Stimulated activated naive CD4-positive, alpha-beta T cell (primary cell): Measurements from ENCODE around the gene CRTAC1.

Source experiments
- DNase-seq, 6 experiments: peaks; one replicate each; lab custom pipeline; 2025; lab: John Stamatoyannopoulos, UW

CRTAC1 gene, protein sequence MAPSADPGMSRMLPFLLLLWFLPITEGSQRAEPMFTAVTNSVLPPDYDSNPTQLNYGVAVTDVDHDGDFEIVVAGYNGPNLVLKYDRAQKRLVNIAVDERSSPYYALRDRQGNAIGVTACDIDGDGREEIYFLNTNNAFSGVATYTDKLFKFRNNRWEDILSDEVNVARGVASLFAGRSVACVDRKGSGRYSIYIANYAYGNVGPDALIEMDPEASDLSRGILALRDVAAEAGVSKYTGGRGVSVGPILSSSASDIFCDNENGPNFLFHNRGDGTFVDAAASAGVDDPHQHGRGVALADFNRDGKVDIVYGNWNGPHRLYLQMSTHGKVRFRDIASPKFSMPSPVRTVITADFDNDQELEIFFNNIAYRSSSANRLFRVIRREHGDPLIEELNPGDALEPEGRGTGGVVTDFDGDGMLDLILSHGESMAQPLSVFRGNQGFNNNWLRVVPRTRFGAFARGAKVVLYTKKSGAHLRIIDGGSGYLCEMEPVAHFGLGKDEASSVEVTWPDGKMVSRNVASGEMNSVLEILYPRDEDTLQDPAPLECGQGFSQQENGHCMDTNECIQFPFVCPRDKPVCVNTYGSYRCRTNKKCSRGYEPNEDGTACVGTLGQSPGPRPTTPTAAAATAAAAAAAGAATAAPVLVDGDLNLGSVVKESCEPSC

DNA sequence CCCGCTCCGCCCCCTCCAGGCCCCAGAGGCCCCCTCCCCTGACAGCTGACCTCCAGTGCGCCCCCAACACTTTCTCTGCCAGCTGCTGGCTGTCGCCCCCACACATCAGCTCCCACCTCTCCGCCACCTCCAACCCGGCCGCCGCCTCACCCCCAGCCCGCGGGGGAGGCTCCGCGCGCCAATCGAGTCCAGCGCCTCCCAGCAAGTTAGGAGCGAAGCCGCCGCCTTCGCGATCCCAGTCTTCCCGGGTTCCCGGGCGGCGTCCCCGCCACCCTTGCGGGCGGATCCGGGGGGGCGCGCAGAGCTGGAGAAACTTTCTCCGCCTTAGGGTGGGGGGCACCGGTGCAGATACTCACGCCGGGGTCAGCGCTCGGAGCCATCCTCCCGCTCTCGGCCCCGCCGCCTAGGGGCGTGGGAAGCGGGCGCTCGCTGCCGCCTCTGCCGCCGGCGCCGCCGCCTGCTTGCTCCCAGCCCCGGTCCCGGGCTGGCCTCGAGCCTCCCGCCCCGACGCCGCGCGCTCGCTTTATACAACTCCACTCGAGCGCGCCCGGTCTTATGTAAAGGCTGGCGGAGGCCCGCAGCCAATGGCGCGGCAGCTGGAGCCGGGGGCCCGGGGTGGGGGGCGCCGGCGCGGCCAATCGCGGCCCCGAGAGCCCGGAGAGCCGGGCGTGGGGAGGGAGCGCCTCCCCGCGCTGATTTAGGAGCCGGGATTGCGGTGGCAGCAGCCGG, at the start of gene CRTAC1:
TSS of gene CRTAC1 (minus strand) at position 529 of the 729 bp plus-strand sequence. CDS start at position 380, 149 bp downstream.
- no peak for DNase-seq

DNA sequence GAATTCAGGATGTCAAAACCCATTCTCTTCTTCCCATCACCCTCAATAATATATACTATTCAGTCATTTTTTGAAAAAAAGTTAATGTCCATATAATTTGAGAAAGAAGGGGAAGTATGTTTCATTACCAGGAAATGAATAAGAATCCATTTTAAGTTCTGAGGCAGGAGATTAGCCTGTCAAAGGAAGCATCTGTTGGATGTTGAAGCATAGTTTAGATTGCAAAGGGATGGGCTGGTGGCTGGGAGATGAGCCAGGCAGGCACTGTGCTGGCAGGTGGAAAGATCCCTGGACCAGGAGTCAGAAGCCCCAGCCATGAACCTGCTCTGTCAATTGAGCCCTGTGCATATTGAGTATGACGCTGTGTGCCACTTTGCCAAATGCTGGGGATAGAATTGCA, 48.4 kb upstream of the CRTAC1 start:
- no peak for DNase-seq

DNA sequence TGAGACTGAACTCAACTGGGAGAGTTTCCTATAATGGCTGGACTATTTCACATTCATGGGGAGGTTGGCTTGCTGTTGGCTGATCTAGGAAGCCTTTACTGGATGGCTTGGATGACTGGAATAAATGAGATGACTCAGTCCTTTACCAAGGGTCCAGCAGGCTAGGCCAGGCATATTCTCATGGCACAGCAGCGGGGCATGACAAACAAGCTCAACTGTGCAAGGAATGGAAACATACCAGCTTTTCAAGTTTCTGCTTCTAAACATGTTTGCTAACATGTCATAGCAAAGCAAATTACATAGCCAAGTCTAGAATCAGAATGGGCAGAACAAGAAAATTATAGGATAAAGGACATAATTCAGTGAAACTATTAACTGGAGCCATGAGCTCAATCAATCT, 46.8 kb upstream of the CRTAC1 start:
- DNase-seq: no peak

DNA sequence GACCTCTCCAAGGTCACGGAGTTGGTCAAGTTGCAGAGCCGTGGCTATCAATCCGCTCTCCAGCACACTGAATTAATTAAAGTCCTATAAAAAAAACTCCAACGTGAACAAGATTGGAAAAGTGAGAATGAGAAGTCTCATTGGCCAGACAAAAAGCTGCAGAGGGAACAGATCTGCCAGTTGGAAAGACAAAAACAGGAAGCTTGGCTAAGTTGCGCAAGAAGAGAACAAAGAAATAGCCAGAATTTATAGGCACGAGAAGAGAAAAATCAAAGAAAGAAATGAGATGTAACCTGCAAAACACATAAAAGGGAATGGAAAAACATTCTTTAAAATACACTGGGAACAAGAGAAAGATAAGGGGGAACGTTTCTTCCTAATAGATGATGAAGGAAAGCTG, 45.7 kb upstream of the CRTAC1 start:
- DNase-seq: no peak

DNA sequence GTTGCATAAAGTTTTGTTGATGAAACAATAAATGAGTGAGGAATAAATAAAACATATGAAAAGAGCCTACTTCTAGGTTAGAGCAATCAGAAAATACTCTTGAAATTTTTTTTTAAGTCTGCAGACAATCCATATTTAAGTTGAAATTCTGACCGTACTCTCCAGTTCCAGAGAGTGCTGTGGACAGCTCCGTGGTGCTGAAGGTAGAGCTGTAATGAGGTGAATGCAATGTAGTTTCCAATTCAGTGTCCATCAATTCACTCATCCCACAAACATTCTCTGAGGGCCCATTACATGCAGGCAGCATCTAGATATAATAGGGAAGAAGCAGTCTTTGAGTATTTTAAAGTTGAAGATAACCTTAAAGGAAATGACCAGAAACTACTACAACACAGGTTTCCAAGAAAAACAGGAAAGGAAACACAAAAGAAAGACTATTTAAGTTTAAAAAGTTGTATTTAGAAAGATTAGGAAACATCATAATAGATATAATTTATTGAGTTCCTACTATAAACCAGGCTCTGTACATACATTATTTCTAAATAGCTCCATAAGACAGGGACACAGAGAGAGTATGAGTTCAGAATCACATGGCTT, 44.0 kb upstream of the CRTAC1 start:
- no peak for DNase-seq

DNA sequence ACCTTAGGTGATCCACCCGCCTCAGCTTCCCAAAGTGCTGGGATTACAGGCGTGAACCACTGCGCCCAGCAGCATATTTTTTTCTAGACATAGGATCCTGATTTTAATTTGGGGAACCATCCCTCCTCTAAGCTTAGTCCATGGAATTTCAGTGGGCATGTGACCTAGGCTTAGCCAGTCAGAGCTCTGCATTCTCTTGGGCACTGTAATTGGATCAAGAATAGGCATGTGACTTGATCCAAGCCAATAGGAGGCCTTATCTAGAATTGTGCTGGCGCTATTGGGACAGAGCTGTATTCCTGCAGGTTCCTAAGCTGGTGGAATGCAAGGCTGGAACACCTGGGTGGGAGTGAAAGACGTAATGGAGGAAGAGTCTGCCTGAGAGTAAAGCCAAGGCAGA, 36.7 kb upstream of the CRTAC1 start:
- DNase-seq: no peak

DNA sequence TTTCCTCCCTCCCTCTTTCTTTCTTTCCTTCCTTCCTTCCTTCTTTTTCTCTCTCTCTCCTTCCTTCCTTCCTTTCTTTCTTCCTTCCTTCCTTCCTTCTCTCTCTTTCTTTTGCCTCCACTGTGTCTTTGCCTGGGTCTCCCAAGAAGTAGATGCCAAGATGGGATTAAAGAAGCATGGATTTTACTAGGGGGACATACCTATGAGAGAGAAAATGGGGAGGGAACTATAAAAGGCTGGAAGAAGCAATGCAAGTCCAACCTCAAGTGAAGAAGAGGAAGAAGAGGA, 33.3 kb upstream of the CRTAC1 start:
- DNase-seq: no peak

DNA sequence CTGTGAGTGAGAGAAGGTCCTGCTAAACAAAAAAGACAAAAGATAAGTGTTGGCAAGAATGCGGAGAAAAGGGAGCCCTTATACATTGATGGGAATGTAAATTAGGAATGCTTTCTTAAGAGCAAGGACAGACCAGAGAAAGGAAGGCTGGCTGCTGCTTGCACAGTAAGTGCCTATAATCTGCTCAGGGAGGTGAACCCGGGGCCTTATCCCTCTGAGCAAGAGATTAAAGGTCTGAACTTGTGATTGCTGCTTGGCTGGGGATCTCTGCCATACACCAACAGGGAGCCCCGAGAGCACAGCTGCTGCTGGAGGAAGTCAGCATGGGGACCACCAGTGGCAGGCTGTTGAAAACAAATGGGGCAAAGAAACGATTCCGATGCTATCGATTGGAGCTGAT, 32.0 kb upstream of the CRTAC1 start:
- no peak for DNase-seq

DNA sequence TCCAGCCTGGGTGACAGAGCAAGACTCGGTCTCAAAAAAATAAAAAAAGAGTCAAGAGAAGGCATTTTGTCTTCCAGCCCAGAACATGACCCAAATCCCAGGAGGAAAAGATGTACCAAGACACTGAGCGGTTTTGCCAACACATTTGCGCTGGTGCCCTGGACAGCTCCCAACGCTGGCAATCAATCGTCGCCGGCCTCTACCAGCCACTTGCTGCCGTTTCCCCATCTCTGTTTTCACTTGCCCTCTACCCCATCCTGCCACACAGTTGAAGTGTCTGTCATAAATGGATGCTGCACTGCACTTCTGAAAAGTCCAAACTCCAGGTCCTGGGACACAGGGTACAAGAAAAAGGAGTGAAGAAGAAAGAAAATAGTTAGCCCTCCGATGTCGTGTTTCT, 29.7 kb upstream of the CRTAC1 start:
- no peak for DNase-seq

DNA sequence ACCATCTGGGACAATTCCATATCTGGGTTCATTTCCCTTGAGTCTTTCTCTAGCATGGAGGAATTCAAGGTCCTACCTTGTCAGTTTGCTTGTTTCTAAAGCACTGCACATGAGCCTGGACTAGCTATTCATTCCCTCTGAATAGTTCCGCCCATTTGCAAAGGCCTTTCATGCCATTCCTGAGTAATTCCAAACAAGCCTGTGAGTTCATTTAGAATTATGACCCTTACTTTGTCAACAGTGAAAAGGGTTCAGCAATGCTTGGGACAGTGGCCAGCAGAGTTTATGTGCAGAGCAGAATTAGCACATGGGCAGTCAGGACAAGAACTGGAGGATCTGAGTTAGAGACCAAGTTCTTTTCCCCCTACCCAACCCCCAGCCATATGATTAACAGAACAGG, 27.9 kb upstream of the CRTAC1 start:
- no peak for DNase-seq

DNA sequence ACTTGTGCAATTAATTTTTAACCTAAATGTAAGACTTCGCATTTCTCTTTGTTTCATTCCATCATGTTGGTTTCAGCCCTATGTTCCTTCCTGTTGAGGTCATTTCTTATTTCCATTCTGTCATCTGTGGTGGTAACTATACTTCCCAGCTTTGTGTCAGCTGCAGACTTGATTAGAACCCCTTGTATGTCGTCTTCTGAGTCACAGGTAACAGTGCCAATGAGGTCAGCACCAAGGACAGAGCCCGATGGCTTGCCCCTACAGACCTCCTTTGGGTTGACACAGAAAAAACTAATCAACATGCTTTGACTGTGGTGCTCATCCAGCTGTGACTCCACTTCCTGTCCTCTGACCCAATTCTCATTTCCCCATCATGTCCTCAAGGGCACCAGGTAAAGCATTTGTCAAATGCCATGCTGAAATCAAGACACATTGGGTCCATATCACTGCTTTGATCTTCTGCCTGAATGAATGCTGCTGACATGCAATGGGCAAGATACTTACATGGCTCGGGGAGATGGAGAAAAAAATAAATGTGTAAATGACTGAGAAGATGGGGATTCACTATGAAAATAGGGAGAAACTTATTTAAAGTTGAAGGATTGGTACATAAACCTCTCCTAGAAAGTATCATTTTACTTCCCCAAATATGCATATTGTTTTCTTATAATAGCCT, 25.6 kb upstream of the CRTAC1 start:
- DNase-seq: no peak

DNA sequence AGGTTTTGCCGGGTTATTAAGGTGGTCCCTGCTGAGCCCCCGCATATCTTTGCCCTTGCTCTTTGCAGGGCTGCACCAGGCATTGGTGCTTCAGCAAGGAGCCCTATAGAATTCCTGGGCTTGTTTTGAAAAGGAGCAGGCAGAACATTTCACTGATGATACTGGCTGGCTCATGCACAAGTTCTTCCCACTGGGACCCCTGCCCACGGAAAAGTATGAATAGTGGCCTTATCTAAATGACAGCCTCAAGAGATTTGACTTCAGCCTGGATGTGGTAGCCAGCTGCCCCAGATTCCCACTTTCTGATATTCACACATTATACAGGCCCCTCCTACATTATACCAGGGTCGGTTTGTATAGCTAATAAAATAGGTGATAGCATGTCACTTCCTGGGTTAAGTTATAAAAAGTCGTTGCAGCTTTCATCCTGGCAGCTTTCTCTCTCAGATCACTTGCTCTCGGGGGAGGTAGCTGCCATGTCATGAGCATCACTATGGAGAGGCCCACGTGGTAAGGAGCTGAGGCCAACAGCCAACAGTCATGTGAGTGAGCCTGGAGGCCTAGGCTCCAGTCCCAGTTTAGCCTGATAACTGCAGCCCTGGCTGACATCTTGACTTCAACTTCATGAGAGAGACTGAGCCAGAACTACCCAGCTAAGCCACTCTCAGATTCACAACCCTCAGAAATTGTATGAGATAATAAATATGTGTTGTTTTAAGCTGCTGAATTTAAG, 16.8 kb upstream of the CRTAC1 start:
- DNase-seq: no peak

DNA sequence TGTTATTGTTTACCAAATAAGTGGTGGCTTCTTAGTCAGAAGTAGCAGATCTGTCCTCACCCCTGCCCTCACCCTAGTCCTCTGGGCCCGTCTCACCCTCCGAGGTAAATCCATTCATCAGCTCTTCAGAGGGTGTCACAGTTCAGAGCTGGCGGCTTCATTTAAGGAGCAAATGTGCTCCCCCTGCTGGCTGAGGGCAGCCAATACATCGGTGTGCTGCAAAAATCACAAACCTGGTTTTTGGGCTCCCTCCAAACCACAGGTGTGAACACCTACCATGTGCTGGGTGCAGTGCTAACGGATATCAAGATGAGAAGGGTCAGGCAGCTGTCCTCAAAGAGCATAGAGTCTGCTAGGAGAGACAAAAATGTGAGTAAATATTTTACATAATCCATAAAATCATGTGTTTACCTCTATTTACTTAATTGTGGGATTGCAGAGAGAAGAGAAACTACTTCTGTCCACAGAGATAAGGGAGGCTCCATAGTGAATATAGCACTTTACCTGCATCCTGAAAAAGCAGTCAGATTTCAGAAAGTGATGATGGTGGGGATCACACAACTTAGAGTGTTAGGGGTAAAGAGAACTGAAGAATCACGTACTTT, 15.5 kb upstream of the CRTAC1 start:
- peak; percentile 20 to 63 (median 26) for DNase-seq

DNA sequence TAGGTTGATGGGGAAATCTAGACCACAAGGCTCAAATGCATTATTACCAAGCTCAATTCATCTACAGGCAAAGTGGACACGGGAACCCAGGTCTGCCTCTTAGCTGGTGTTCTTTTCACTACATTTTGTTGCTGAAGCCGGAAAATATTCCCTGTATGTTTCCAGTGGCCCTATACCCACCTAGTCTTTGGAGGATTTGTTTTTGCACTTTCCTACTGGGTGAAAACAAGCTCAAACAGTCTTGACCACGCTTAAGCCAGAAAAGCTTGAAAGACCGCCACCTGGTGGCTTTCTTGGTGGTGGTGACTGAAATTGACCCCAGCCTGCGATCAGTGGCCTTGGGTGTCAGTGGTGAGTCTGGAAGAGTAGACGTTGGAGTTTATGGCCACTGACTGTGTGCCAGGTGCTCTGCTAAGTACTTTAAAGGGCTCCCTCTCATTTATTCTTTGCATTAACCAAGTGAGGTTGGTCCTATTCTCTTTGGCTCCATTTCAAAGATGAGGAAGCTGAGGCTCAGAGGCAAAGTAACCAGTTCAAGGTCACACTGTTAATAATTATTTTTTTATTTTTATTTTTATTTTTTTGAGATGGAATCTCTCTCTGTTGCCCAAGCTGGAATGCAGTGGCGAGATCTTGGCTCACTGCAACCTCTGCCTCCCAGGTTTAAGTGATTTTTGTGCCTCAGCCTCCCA, 11.1 kb upstream of the CRTAC1 start:
- peak in 2 of 6 experiments; percentile 5 to 11 for DNase-seq

DNA sequence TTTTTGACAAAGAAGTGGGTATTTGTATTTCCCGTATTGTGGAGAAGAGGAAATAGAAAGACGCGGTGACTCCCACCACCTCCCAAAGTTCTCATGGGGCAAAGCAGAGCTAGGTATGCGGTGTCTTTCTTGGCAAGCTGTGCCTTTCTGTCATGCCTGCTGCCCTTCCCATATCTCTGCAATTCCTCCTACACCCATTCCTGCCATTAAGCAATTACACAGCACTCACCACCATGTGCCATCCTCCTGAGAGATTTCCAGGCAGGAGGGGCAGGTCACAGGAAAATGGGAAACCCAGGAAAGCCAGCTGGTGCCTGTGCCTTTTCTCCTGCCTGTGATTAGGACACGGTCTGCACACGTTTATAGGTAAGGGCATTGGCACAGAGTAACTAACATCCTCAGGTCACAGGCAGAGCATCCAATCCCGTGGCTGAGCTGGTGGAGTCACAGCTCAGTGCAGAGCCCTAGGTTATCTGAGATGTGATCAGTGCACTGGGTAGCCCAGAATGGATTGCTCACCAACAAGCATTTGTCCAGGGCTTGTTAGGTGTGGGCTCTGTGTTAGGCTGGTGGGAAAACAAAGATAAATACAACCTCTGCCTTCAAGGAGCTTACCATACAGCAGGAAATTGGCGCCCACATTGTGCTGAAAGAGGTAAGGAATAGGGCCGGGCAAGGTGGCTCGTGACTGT, 9.4 kb upstream of the CRTAC1 start:
- DNase-seq: no peak

DNA sequence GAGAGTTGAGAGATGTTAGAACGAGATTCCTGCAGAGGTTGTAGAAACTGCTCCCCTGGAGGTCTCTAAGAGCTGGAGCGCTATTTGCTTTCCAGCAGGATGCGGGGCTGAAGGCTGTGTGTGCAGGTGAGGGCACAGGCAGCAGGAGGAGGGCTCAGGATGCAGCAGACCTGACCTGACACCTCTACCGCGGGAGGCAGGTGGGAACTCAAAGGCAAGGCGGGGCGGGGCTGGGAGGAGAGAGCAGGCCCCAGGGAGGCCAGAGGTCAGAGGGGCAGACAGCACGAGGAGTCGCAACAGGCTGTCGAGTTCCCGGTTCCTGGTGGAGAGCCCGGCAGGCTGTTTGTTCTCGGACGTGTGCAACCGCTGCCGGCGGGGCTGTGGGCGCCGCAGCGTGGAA, 7.9 kb upstream of the CRTAC1 start:
- DNase-seq: no peak

DNA sequence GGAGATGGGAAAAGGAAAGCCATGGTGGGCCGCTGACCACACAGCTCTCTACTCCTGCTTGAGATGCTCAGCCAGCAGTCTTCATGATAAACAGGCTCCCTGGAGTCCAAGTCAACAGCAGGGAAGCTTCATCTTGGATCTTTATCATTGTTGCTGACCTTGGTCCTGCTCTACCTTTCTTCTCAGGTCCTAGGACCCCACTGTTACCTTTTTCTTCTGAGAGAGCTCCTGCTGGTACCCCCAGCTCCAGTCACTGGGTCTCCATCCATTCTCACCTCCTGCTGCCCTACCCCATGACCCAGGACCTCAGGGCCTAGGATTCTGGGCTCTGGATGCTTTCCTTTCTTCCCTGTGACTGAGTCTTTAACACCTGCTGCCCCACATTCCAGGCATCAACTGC, 5.2 kb upstream of the CRTAC1 start:
- no peak for DNase-seq

DNA sequence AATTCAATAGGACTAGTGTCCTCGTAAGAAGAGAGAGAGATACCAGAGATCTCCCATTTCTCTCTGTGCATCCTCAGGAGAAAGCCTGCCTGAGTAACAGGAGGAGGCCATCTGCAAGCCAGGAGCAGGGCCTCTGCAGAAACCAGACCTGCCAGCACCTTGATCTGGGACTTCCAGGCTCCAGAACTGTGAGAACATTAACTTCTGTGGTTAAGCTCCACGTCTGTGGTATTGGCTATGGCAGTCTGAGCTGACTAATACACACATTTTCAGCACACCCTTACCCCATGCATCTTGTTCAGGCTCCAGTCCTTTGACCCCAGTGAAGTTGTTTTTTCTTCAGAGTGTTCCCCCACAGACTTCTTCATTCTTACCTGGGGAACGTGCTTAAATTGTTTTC, 3.1 kb upstream of the CRTAC1 start:
- no peak for DNase-seq

DNA sequence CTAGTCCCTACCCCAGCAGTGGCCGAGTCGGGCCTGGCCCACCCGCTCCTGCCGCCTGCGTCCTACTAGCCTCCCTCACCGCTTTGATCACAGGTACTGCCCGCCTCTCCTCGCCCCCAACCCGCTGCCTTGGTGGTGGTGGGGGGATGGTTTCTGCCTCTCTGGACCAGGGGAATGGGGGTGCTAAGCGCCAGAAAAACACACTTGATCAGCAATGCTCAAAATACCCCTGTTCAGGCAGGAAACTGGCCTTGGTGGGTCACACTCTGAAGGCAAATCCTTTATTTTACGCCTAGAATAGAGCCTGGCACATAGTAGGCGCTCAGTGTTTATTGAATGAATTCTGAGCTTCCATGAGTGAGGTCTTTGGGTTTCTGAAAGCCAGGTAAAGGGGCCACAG, 1.0 kb upstream of the CRTAC1 start:
- no peak for DNase-seq

DNA sequence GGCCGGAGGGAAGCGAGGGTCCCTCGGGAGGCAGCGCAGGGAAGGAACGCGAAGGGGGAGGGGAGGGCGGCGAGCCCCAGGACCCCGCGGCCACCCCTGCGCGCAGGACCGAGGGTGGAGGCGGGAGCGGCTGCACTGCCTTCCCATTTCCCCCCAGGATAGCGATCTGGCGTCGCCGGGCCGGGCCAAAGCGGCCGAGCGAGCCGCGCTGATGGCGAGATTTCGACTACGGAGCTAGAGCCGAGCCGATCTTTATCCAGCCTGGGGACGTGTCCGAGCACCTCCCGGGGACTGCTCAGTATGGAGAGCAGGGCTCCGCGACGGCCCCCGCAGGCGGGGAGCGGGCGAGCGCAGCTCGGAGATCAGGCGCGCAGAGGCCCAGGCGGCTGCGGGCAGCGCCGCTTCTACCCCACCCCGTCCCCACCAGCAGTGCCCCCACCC, 590 bp upstream of the CRTAC1 start:
- no peak for DNase-seq
